Measurements from ENCODE around the gene ABHD10.

ABHD10 gene

DNA sequence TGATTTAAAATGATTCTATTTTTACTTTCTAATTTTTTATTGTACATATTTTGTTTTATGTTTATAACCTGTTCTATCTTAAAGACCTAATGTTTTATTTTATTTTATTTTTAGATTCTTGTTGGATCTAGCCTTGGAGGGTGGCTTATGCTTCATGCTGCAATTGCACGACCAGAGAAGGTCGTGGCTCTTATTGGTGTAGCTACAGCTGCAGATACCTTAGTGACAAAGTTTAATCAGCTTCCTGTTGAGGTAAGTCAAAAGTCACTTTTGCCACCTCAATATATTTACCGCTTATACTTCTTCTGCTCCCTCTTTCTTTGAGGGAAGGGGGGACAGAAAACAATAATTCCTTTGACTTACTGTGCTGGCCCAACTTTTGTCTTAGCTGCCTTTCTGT lies 8.0 kb downstream of the ABHD10 start:
- H3K9ac ChIP-seq (ENCODE audit: low read length): no peak overlapping the region
- peaks cover 2% of the 10 kb centered on the region for H3K4me1 ChIP-seq (ENCODE audit: control insufficient read depth, insufficient read depth, low read length)
- H3K4me3 ChIP-seq (ENCODE audit: low read length): no peak overlapping the region
- H3K36me3 ChIP-seq (ENCODE audit: control insufficient read depth, insufficient read depth, low read length): no peaks in the 10 kb centered on the region
- H3K9me3 ChIP-seq (ENCODE audit: control insufficient read depth, low read length): no peaks in the 10 kb centered on the region
- no peaks in the 10 kb centered on the region for H3K27me3 ChIP-seq (ENCODE audit: control insufficient read depth, insufficient read depth, low read length)

DNA sequence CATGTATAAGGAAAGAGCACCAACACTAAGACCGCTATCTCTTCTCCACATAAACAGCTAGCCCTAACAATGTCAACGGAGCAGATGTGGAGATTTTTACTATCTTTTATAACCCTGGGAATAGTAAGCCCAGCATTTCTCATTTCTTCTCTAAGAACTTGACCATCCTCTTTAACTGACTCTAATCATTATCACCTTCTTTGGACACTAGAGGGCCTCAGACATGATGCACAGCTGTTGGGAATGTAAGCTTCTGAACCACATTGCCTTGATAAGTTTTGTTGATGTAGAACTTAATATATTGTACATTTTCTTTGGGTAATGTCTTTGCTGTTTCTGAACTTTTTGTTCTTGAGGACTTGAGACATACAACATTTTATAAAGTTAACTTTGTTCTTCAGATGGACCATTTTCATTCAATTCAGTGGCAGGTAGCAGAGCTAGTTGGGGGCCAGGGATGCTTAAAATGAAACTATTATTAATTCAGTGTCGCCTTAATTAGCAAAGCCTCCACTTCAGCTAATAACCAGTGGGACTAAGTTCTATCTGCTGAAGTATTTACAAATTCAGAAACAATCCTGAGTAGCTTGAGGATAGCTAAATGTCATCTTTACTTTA lies 10.3 kb downstream of the ABHD10 start:
- Histone ChIP-seq H3K4me1 (ENCODE audit: control insufficient read depth, insufficient read depth, low read length) (no peaks in the 10 kb centered on the region), H3K36me3 (ENCODE audit: control insufficient read depth, insufficient read depth, low read length) (no peaks in the 10 kb centered on the region), H3K4me3 (ENCODE audit: low read length) (no peak overlapping the region), H3K9ac (ENCODE audit: low read length) (no peak overlapping the region), H3K9me3 (ENCODE audit: control insufficient read depth, low read length) (no peaks in the 10 kb centered on the region), H3K27me3 (ENCODE audit: control insufficient read depth, insufficient read depth, low read length) (no peaks in the 10 kb centered on the region)

DNA sequence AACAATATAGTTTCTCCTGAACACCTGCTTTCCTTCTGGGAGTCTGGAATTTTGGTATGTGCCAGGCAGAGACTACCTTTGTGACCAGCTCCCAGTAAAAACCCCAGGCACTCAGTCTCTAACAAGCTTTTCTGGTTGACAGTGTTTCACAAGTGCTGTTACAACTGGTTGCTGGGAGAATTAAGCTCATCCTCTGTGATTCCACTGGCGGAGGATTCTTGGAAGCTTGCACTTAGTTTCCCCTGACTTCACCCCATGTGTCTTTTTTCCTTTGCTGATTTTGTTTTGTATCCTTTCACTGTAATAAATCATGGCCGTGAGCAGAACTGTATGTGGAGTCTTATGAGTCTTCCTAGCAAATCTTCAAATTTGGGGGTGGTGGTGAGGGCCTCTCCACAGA lies 14.2 kb downstream of the ABHD10 start:
- no peaks in the 10 kb centered on the region for H3K36me3 ChIP-seq (ENCODE audit: control insufficient read depth, insufficient read depth, low read length)

GRCh38 chr3:111998636-111999483 lies 20.0 kb downstream of the ABHD10 start, which contains the start of gene TAGLN3:
Gene TAGLN3, plus strand, starts transcription at chr3:111998922. Its CDS starts 501 bp downstream, at chr3:111999423.
- Histone ChIP-seq H3K9me3 (ENCODE audit: control insufficient read depth, low read length) (no peaks in the 10 kb centered on the region), H3K27me3 (ENCODE audit: control insufficient read depth, insufficient read depth, low read length) (peaks cover 16% of the 10 kb centered on the region), H3K4me1 (ENCODE audit: control insufficient read depth, insufficient read depth, low read length) (peaks cover 7% of the 10 kb centered on the region), H3K9ac (ENCODE audit: low read length) (peak within 1 kb of the TSS; percentile 30), H3K4me3 (ENCODE audit: low read length) (no peak within 1 kb of the TSS), H3K36me3 (ENCODE audit: control insufficient read depth, insufficient read depth, low read length) (no peaks in the 10 kb centered on the region)

More for the DNA sequence above, 14.2 kb downstream of the ABHD10 start:
- Histone ChIP-seq H3K9ac (ENCODE audit: low read length) (no peak overlapping the region), H3K4me3 (ENCODE audit: low read length) (no peak overlapping the region), H3K27me3 (ENCODE audit: control insufficient read depth, insufficient read depth, low read length) (no peaks in the 10 kb centered on the region), H3K4me1 (ENCODE audit: control insufficient read depth, insufficient read depth, low read length) (no peaks in the 10 kb centered on the region), H3K9me3 (ENCODE audit: control insufficient read depth, low read length) (no peaks in the 10 kb centered on the region)

DNA sequence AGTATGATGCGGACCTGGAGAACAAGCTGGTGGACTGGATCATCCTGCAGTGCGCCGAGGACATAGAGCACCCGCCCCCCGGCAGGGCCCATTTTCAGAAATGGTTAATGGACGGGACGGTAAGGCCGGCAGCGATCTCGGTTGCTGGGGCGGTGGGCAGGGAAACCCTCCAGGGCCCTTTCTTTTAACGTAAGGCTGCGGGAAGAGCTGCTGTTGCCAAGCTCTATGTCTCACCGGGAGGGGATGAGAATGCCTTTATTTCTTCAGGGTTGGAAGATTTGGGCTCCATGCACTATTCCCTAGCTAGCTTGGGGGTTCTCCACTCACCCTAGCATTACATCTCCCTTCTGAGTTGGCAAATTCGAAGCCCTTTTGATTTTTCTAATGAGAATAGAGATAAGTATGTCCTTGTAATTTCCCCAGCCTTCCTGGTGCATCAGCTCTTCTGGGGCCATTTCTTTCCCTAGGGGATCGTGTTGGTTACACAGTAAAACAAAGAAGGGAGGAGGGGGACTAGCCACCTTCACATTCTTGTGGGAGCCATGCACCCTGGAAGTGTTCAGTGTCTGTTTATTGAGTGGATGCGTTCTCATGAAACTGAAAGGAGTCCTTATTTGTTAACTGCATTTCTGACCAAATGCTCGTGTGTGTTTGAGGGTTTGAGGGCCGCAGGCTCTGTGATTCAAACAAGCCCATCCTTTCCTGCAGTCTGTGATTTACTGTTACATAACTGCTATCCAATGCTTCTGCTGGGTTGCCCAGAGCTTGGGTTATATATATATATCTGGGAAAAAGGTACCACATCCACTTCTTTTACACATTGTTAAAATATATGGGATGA lies 20.9 kb downstream of the ABHD10 start:
- H3K27me3 ChIP-seq (ENCODE audit: control insufficient read depth, insufficient read depth, low read length): peaks cover 16% of the 10 kb centered on the region
- no peaks in the 10 kb centered on the region for H3K36me3 ChIP-seq (ENCODE audit: control insufficient read depth, insufficient read depth, low read length)
- H3K9me3 ChIP-seq (ENCODE audit: control insufficient read depth, low read length): no peaks in the 10 kb centered on the region
- H3K4me1 ChIP-seq (ENCODE audit: control insufficient read depth, insufficient read depth, low read length): peaks cover 7% of the 10 kb centered on the region
- H3K9ac ChIP-seq (ENCODE audit: low read length): peak overlapping the region; percentile 30
- H3K4me3 ChIP-seq (ENCODE audit: low read length): no peak overlapping the region

GRCh38 chr3:112000367-112000771 lies 21.5 kb downstream of the ABHD10 start:
- H3K4me3 ChIP-seq (ENCODE audit: low read length): no peak overlapping the region
- no peak overlapping the region for H3K9ac ChIP-seq (ENCODE audit: low read length)

DNA sequence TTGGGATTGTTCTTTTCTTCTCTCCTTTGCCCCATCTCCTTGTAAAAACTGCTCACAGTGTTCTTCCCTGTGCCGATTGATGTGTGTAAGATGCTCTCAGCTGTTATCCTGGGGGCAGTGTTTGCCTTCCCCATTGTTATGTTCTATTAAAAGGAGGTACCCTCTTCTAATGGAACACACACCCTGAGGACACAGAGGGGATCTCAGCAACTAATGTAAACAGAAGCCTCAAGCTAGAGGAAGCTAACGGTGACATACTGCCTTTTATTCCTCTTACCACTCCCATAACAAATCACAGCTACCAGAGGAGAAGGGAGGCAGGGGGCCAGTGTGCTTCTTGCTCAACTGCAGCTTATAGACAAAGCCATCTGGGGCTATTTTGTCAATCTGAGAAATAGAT lies 22.1 kb downstream of the ABHD10 start:
- Histone ChIP-seq H3K4me3 (ENCODE audit: low read length) (no peak overlapping the region), H3K4me1 (ENCODE audit: control insufficient read depth, insufficient read depth, low read length) (peaks cover 7% of the 10 kb centered on the region), H3K9me3 (ENCODE audit: control insufficient read depth, low read length) (no peaks in the 10 kb centered on the region), H3K9ac (ENCODE audit: low read length) (no peak overlapping the region), H3K27me3 (ENCODE audit: control insufficient read depth, insufficient read depth, low read length) (peaks cover 16% of the 10 kb centered on the region), H3K36me3 (ENCODE audit: control insufficient read depth, insufficient read depth, low read length) (no peaks in the 10 kb centered on the region)

More at GRCh38 chr3:112000367-112000771, 21.5 kb downstream of the ABHD10 start:
- H3K9me3 ChIP-seq (ENCODE audit: control insufficient read depth, low read length): no peaks in the 10 kb centered on the region
- H3K4me1 ChIP-seq (ENCODE audit: control insufficient read depth, insufficient read depth, low read length): peaks cover 7% of the 10 kb centered on the region
- no peaks in the 10 kb centered on the region for H3K36me3 ChIP-seq (ENCODE audit: control insufficient read depth, insufficient read depth, low read length)
- H3K27me3 ChIP-seq (ENCODE audit: control insufficient read depth, insufficient read depth, low read length): peaks cover 16% of the 10 kb centered on the region

- Histone ChIP-seq H3K9ac (ENCODE audit: low read length) (no peak overlapping the region), H3K4me1 (ENCODE audit: control insufficient read depth, insufficient read depth, low read length) (peaks cover 7% of the 10 kb centered on the region), H3K9me3 (ENCODE audit: control insufficient read depth, low read length) (no peaks in the 10 kb centered on the region), H3K27me3 (ENCODE audit: control insufficient read depth, insufficient read depth, low read length) (peaks cover 16% of the 10 kb centered on the region), H3K4me3 (ENCODE audit: low read length) (no peak overlapping the region), H3K36me3 (ENCODE audit: control insufficient read depth, insufficient read depth, low read length) (no peaks in the 10 kb centered on the region)
These were observed 22.7 kb downstream of the ABHD10 start for GRCh38 chr3:112001526-112001925.

GRCh38 chr3:112002096-112002971 lies 23.5 kb downstream of the ABHD10 start:
- Histone ChIP-seq H3K4me1 (ENCODE audit: control insufficient read depth, insufficient read depth, low read length) (peaks cover 7% of the 10 kb centered on the region), H3K36me3 (ENCODE audit: control insufficient read depth, insufficient read depth, low read length) (no peaks in the 10 kb centered on the region), H3K27me3 (ENCODE audit: control insufficient read depth, insufficient read depth, low read length) (peaks cover 16% of the 10 kb centered on the region), H3K9me3 (ENCODE audit: control insufficient read depth, low read length) (no peaks in the 10 kb centered on the region), H3K4me3 (ENCODE audit: low read length) (no peak overlapping the region), H3K9ac (ENCODE audit: low read length) (no peak overlapping the region)

- peaks cover 15% of the 10 kb centered on the region for H3K27me3 ChIP-seq (ENCODE audit: control insufficient read depth, insufficient read depth, low read length)
- H3K9me3 ChIP-seq (ENCODE audit: control insufficient read depth, low read length): no peaks in the 10 kb centered on the region
- no peaks in the 10 kb centered on the region for H3K36me3 ChIP-seq (ENCODE audit: control insufficient read depth, insufficient read depth, low read length)
- H3K4me3 ChIP-seq (ENCODE audit: low read length): no peak overlapping the region
- H3K9ac ChIP-seq (ENCODE audit: low read length): no peak overlapping the region
- H3K4me1 ChIP-seq (ENCODE audit: control insufficient read depth, insufficient read depth, low read length): peaks cover 14% of the 10 kb centered on the region
These were observed 24.7 kb downstream of the ABHD10 start for GRCh38 chr3:112003321-112004080.

- peaks cover 15% of the 10 kb centered on the region for H3K4me1 ChIP-seq (ENCODE audit: control insufficient read depth, insufficient read depth, low read length)
- H3K27me3 ChIP-seq (ENCODE audit: control insufficient read depth, insufficient read depth, low read length): peaks cover 9% of the 10 kb centered on the region
- H3K36me3 ChIP-seq (ENCODE audit: control insufficient read depth, insufficient read depth, low read length): no peaks in the 10 kb centered on the region
- no peak overlapping the region for H3K4me3 ChIP-seq (ENCODE audit: low read length)
- no peak overlapping the region for H3K9ac ChIP-seq (ENCODE audit: low read length)
- H3K9me3 ChIP-seq (ENCODE audit: control insufficient read depth, low read length): no peaks in the 10 kb centered on the region
These were observed 25.4 kb downstream of the ABHD10 start for GRCh38 chr3:112004187-112004586.

All from mucosa of stomach (tissue), 1 donor.